ENCODE results near the gene TRPM3. TPM values are rescaled to one million over a fixed set of nuclear protein-coding genes. Genes with fewer than 3 reads are reported as not detected.

TRPM3 gene
- total and polyA plus RNA-seq, 2 donors (not counting 1 experiment from before 2014, with no cell fraction given) = not detected

GRCh38 chr9:71145179-71145578 is 23.8 kb upstream of the TRPM3 start:
- Histone ChIP-seq H3K4me1 (ENCODE audit: control insufficient read depth in 2 of 2, insufficient read depth in 2 of 2, low read length in 2 of 2) (no peaks in the 10 kb centered on the region), H3K27me3 (replicated peaks in 1 of 4; ENCODE audit: control extremely low read depth in 1 of 4, control insufficient read depth in 3 of 4, insufficient read depth in 4 of 4, low read length in 3 of 4) (no peaks in the 10 kb centered on the region), H3K36me3 (replicated peaks in 1 of 2; ENCODE audit: control extremely low read depth in 1 of 2, control insufficient read depth in 1 of 2, extremely low read depth in 1 of 2, insufficient read depth in 2 of 2, low read length in 1 of 2) (no peaks in the 10 kb centered on the region), H3K4me2 (replicated peaks; ENCODE audit: low read depth, low read length, poor library complexity, severe bottlenecking) (no peak overlapping the region), H3K4me3 (ENCODE audit: control extremely low read depth in 1 of 5, extremely low read depth in 1 of 5, insufficient read depth in 1 of 5, low read depth in 2 of 5, low read length in 4 of 5) (no peak overlapping the region), H3K79me2 (ENCODE audit: control insufficient read depth, insufficient read depth, low read length) (no peaks in the 10 kb centered on the region), H2AFZ (ENCODE audit: insufficient read depth, low read depth, low read length, poor library complexity, severe bottlenecking) (no peak overlapping the region), H3K27ac (ENCODE audit: low read length in 2 of 2) (no peak overlapping the region), H4K20me1 (ENCODE audit: control insufficient read depth, insufficient read depth, low read length, poor library complexity, severe bottlenecking) (no peaks in the 10 kb centered on the region), H3K9ac (ENCODE audit: low read length) (no peak overlapping the region), H3K9me3 (ENCODE audit: control extremely low read depth in 1 of 3, control insufficient read depth in 2 of 3, insufficient read depth in 1 of 3, low read length in 2 of 3) (no peaks in the 10 kb centered on the region)
- H3K4me3 Mint-ChIP-seq = no peak overlapping the region
- TF ChIP-seq CTCF (IDR thresholded peaks at IDR 0.05) = no peak
- no peak for TF ChIP-seq EZH2 (IDR thresholded peaks at IDR 0.05; ENCODE audit: borderline replicate concordance, insufficient read depth, low read depth, low read length, poor library complexity, severe bottlenecking)
- no CpG with 5 or more reads among the region's 1 CpG for WGBS (ENCODE audit: insufficient coverage)
- no peaks in the 10 kb centered on the region for H3K27me3 Mint-ChIP-seq
- intact Hi-C loops (cut with micrococcal nuclease) = no loop called here
- H3K4me1 Mint-ChIP-seq = no peaks in the 10 kb centered on the region
- H3K27ac Mint-ChIP-seq = no peak overlapping the region
- ATAC-seq (ENCODE audit: low read depth) (no peak), DNase-seq (no peak)
- no peaks in the 10 kb centered on the region for H3K9me3 Mint-ChIP-seq (ENCODE audit: insufficient read depth)
- ChIA-PET POLR2A (no interaction called here), CTCF (no interaction called here)

GRCh38 chr9:71144495-71144894 is 23.1 kb upstream of the TRPM3 start:
- H3K36me3 ChIP-seq (replicated peaks in 1 of 2; ENCODE audit: control extremely low read depth in 1 of 2, control insufficient read depth in 1 of 2, extremely low read depth in 1 of 2, insufficient read depth in 2 of 2, low read length in 1 of 2) = no peaks in the 10 kb centered on the region
- no peaks in the 10 kb centered on the region for H4K20me1 ChIP-seq (ENCODE audit: control insufficient read depth, insufficient read depth, low read length, poor library complexity, severe bottlenecking)
- DNase-seq = no peak
- H3K9ac ChIP-seq (ENCODE audit: low read length) = no peak overlapping the region
- Mint-ChIP-seq H3K4me1 (no peaks in the 10 kb centered on the region), H3K27me3 (no peaks in the 10 kb centered on the region), H3K9me3 (ENCODE audit: insufficient read depth) (no peaks in the 10 kb centered on the region), H3K27ac (no peak overlapping the region), H3K4me3 (no peak overlapping the region)
- intact Hi-C loops (cut with micrococcal nuclease) = no loop called here
- H3K27ac ChIP-seq (ENCODE audit: low read length in 2 of 2) = no peak overlapping the region
- ChIA-PET CTCF (no interaction called here), POLR2A (no interaction called here)
- no peak overlapping the region for H3K4me3 ChIP-seq (ENCODE audit: control extremely low read depth in 1 of 5, extremely low read depth in 1 of 5, insufficient read depth in 1 of 5, low read depth in 2 of 5, low read length in 4 of 5)
- no peaks in the 10 kb centered on the region for H3K27me3 ChIP-seq (replicated peaks in 1 of 4; ENCODE audit: control extremely low read depth in 1 of 4, control insufficient read depth in 3 of 4, insufficient read depth in 4 of 4, low read length in 3 of 4)
- H2AFZ ChIP-seq (ENCODE audit: insufficient read depth, low read depth, low read length, poor library complexity, severe bottlenecking) = no peak overlapping the region
- no peaks in the 10 kb centered on the region for H3K9me3 ChIP-seq (ENCODE audit: control extremely low read depth in 1 of 3, control insufficient read depth in 2 of 3, insufficient read depth in 1 of 3, low read length in 2 of 3)
- no CpG with 5 or more reads among the region's 2 CpGs for WGBS (ENCODE audit: insufficient coverage)
- no peak overlapping the region for H3K4me2 ChIP-seq (replicated peaks; ENCODE audit: low read depth, low read length, poor library complexity, severe bottlenecking)
- ATAC-seq (ENCODE audit: low read depth) = no peak
- TF ChIP-seq CTCF (IDR thresholded peaks at IDR 0.05) (no peak), EZH2 (IDR thresholded peaks at IDR 0.05; ENCODE audit: borderline replicate concordance, insufficient read depth, low read depth, low read length, poor library complexity, severe bottlenecking) (no peak)
- H3K4me1 ChIP-seq (ENCODE audit: control insufficient read depth in 2 of 2, insufficient read depth in 2 of 2, low read length in 2 of 2) = no peaks in the 10 kb centered on the region
- no peaks in the 10 kb centered on the region for H3K79me2 ChIP-seq (ENCODE audit: control insufficient read depth, insufficient read depth, low read length)
